VCaP (cell line): ENCODE measurements around the gene AP4E1.
A peak's percentile ranks its signal among the peaks of the same experiment; 100 is the strongest.
"Not testable (repeated sequence)": the region's sequence is repeated elsewhere in the genome, so short reads cannot be mapped to it uniquely, and the experiment has no call there.

Experiments used
- H3K27ac ChIP-seq: fragments of 450-650 bp; 2 replicates; pipeline ENCODE4 v1.5.1; 2017
- TF ChIP-seq, protein P1 (sequence below): fragments of 450-650 bp; conservative IDR thresholded peaks from 2 replicates; pipeline ENCODE4 v1.5.1; 2017; ENCODE audit warnings: mild to moderate bottlenecking, moderate library complexity

The AP4E1 gene

DNA sequence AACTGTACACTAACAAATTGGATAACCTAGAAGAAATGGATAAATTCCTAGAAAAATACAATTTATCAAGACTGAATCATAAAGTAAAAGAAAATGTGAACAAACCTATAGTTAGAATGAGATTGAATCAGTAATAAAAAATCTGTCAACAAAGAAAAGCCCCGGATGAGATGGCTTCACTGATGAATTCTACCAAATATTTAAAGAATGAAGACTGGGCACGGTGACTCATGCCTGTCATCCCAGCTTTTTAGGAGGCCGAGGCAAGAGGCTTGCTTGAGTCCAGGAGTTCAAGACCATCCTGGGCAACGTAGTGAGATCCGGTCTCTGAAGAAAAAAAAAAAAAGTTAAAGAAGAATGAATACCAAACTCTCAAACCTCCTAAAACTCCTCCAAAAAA, 17.7 kb upstream of the AP4E1 start:
- no peak overlapping the region for H3K27ac ChIP-seq
- TF ChIP-seq, protein P1, sequence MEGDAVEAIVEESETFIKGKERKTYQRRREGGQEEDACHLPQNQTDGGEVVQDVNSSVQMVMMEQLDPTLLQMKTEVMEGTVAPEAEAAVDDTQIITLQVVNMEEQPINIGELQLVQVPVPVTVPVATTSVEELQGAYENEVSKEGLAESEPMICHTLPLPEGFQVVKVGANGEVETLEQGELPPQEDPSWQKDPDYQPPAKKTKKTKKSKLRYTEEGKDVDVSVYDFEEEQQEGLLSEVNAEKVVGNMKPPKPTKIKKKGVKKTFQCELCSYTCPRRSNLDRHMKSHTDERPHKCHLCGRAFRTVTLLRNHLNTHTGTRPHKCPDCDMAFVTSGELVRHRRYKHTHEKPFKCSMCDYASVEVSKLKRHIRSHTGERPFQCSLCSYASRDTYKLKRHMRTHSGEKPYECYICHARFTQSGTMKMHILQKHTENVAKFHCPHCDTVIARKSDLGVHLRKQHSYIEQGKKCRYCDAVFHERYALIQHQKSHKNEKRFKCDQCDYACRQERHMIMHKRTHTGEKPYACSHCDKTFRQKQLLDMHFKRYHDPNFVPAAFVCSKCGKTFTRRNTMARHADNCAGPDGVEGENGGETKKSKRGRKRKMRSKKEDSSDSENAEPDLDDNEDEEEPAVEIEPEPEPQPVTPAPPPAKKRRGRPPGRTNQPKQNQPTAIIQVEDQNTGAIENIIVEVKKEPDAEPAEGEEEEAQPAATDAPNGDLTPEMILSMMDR, result no peak

DNA sequence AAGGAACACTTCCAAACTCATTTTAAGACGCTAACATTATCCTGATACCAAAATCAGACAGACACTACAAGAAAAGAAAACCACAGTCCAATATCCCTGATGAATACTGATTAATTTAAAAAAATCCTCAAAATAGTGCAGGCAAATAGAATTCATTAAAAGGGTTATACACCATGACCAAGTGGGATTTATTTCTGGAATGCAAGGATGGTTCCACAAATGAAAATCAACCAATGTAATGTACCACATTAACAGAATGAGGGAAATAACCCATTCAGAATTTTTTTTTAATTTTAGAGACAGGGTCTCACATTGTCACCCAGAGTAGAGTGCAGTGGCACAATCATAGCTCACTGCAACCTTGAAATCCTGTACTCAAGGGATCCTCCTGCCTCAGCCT, 17.3 kb upstream of the AP4E1 start:
- TF ChIP-seq, protein P1, result no peak
- H3K27ac ChIP-seq, result no peak overlapping the region

DNA sequence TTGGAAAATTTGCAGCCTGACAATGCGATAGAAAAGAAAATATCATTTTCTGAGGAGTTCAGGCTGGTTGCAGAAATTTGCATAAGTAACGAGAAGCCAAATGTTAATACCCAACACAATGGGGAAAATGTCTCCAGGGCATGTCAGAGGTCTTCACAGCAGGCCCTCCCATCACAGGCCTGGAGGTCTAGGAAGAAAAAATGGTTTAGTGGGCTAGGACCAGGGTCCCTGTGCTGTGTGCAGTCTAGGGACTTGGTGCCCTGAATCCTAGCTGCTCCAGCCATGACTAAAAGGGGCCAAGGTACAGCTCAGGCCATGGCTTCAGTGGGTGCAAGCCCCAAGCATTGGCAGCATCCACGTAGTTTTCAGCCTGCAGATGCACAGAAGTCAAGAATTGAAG, 14.5 kb upstream of the AP4E1 start:
- TF ChIP-seq, protein P1, result no peak
- no peak overlapping the region for H3K27ac ChIP-seq

DNA sequence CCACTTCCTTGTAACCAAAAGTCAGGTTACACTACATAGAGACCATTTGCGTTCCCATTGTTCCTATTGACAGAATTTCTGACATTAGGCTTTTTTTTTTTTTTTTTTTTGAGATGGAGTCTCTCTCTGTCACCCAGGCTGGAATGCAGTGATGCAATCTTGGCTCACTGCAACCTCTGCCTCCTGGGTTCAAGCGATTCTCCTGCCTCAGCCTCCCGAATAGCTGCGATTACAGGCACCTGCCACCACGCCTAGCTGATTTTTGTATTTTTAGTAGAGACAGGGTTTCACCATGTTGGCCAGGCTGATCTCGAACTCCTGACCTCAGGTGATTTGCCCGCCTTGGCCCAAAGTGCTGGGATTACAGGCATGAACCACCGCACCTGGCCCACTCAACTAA, 7.1 kb upstream of the AP4E1 start:
- not testable (repeated sequence) for H3K27ac ChIP-seq

DNA sequence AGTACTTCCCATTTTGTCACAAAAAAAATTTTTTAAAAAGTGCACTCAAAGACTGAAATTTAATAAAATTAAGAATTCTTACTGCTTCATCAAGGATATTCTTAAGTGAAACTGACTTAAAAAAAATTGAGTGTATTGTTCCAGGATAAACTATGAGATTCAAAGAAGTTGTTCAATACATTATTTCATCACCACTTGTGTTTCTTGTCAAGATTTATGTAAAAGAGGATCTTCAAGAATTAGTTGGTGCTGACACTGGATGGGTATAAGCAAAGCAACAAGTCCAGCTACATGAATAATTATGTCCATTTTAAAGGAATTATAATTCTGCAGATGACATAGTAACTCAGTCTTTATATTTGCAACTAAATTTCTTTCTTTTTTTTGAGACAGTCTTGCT, 4.3 kb upstream of the AP4E1 start:
- no peak overlapping the region for H3K27ac ChIP-seq
- TF ChIP-seq, protein P1, result no peak

DNA sequence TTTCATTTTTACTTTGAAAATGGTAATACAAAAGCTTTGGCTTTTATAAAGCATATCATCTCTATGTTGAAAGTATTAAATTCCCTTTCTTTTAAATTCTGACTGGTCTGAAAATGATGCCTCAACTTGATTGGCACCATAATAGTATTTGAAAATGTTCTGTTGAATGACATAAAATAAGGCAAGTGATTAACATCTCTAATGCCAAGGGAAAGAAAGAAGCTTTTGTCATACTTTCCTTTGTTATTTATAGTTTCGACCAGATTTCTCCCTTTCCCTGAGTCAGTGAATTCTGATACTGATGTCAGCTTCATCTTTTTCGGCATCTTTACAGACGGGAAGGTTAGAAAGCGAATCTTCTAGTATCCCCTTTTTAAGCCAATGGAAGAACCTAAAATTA, 3.4 kb upstream of the AP4E1 start:
- H3K27ac ChIP-seq, result no peak overlapping the region
- TF ChIP-seq, protein P1, result no peak

DNA sequence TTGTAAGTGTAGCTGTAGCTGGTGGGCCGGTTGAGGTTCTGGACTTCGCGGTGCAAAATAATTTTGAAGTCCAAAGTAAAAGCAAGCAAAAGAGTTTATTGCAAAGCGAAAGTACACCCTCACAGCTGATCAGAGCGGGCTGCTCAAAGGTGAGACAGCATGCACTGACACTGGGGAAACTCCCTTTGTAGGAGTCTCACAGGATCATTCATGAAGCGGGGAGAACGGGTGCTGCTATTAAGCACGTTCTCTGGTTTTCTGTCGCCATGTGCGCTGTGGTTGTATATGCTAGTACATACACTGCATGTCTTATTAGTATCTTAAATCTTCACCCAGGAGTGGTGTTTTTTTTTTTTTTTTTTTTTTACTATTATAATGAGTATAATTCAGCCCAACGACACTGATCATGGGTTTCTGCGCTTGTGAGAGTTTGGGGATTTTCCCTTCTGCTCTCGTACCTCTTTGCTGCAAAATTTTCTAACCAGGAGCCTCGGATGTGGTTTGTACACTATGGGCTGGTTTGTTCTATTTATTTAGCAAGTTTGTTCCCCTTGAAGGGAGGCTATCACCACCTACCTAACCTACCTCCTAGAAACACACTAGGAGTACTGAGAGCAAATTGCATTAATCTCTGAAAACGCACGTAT, 1.4 kb upstream of the AP4E1 start:
- peak overlapping the region; percentile 79; the same call in 1 of the 2 replicates for H3K27ac ChIP-seq
- TF ChIP-seq, protein P1, result no peak

DNA sequence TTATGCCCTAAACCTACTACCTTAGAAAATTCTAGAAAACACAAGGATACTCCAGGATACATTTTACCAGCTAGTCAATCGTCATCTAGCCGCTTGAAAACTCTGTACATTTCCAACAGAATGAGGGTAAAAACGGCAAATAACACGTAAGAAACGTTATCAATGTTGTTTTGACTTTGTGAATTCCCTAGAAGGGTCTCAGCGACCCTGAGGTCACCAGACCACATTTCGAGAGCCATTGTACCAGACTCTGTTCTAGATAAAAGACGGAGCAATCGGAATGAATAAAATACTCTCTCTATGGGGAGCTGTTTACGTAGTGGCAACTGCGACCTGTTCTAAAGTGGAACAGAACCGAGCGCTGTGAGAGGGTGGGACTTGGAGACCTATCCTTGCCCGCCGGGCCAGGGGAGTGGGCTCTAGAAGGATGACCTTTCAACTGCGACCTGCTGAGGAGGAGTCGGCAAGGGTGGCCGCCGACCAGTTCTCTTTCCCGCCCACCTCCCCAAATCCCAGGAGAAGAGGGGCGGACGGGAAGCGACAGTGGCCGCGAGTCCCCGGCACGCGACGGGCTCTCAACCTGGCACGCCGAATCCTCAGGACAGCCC, 778 bp upstream of the AP4E1 start:
- H3K27ac ChIP-seq, result peak overlapping the region; percentile 79
- TF ChIP-seq, protein P1, result no peak
